WTC11 (cell line): Measurements from ENCODE around the gene PRRG2. TPM values are rescaled to one million over a fixed set of nuclear protein-coding genes. Genes with fewer than 3 reads are reported as not detected.
A peak's percentile ranks its signal among the peaks of the same experiment; 100 is the strongest.

Experiments used
- ATAC-seq: fragments of 200-7000 bp; cut with Tn5 transposase; 2 replicates; pipeline ENCODE4 v1.10.0; 2021; ENCODE audit warnings: mild to moderate bottlenecking, moderate library complexity
- CTCF ChIA-PET: fragments of 300-600 bp; sonication (Branson Sonifier 250); formaldehyde crosslinking; loops from one replicate; lab custom pipeline; 2021; ENCODE audit warnings: antibody characterized with exemption; lab: Charles Lee
- POLR2A ChIA-PET: fragments of 350-600 bp; sonication (Branson Sonifier 250); formaldehyde crosslinking; loops from one replicate; lab custom pipeline; 2021; ENCODE audit warnings: antibody characterized with exemption; lab: Charles Lee
- DNase-seq: peaks from one replicate; pipeline ENCODE4 v3.0.0; 2021; ENCODE audit warnings: low spot score
- H3K27ac Mint-ChIP-seq: 2 replicates; pipeline ENCODE4 v1.8.0; 2021; ENCODE audit warnings: mixed read lengths
- H3K27me3 Mint-ChIP-seq: 2 replicates; pipeline ENCODE4 v1.8.0; 2021; ENCODE audit warnings: low read depth, mild to moderate bottlenecking, moderate library complexity, mixed read lengths
- H3K36me3 Mint-ChIP-seq: 2 replicates; pipeline ENCODE4 v1.8.0; 2021; ENCODE audit warnings: mixed read lengths
- H3K4me1 Mint-ChIP-seq: 2 replicates; pipeline ENCODE4 v1.8.0; 2022; ENCODE audit warnings: mixed read lengths
- H3K4me3 Mint-ChIP-seq: 2 replicates; pipeline ENCODE4 v1.8.0; 2021; ENCODE audit warnings: mild to moderate bottlenecking, moderate library complexity, mixed read lengths
- H3K9me3 Mint-ChIP-seq: 2 replicates; pipeline ENCODE4 v1.8.0; 2021; ENCODE audit warnings: mixed read lengths
- ATF6 ChIP-seq: sonication (generic); formaldehyde crosslinking; IDR thresholded peaks from 2 replicates; pipeline ENCODE4 v1.8.1; 2023; ENCODE audit warnings: mild to moderate bottlenecking, missing genetic modification reagents
- CREM ChIP-seq: sonication (generic); formaldehyde crosslinking; IDR thresholded peaks from 2 replicates; pipeline ENCODE4 v1.8.1; 2022; ENCODE audit warnings: mild to moderate bottlenecking, missing genetic modification reagents, moderate library complexity
- E2F4 ChIP-seq: sonication (generic); formaldehyde crosslinking; IDR thresholded peaks from 2 replicates; pipeline ENCODE4 v1.8.1; 2022; ENCODE audit warnings: low read depth, mild to moderate bottlenecking, moderate library complexity, missing genetic modification reagents, borderline replicate concordance
- FOXP4 ChIP-seq: sonication (generic); formaldehyde crosslinking; IDR thresholded peaks from 2 replicates; pipeline ENCODE4 v1.8.0; 2022; ENCODE audit warnings: mild to moderate bottlenecking, missing genetic modification reagents
- HMGA2 ChIP-seq: fragments of 250-450 bp; sonication (Bioruptor Pico); IDR thresholded peaks from 2 replicates; pipeline ENCODE4 v1.4.0; 2021; ENCODE audit warnings: mild to moderate bottlenecking, moderate library complexity
- KAT7 ChIP-seq: sonication (generic); formaldehyde crosslinking; IDR thresholded peaks from 2 replicates; pipeline ENCODE4 v1.8.1; 2023; ENCODE audit warnings: missing genetic modification reagents, mild to moderate bottlenecking, borderline replicate concordance
- MXD4 ChIP-seq: fragments of 250-450 bp; sonication (Bioruptor Pico); IDR thresholded peaks from 2 replicates; pipeline ENCODE4 v1.8.0; 2021; ENCODE audit warnings: mild to moderate bottlenecking, moderate library complexity, borderline replicate concordance
- NFYB ChIP-seq: sonication (generic); formaldehyde crosslinking; conservative IDR thresholded peaks from 2 replicates; pipeline ENCODE4 v1.8.0; 2022; ENCODE audit warnings: low read depth, missing genetic modification reagents
- NR1H2 ChIP-seq: sonication (generic); formaldehyde crosslinking; IDR thresholded peaks from 2 replicates; pipeline ENCODE4 v1.9.0; 2021; ENCODE audit warnings: mild to moderate bottlenecking, moderate library complexity, missing genetic modification reagents
- PRDM15 ChIP-seq: sonication (generic); formaldehyde crosslinking; IDR thresholded peaks from 2 replicates; pipeline ENCODE4 v1.8.0; 2022; ENCODE audit warnings: missing genetic modification reagents
- ZBTB43 ChIP-seq: sonication (generic); formaldehyde crosslinking; IDR thresholded peaks from 2 replicates; pipeline ENCODE4 v1.8.1; 2023; ENCODE audit warnings: mild to moderate bottlenecking, missing genetic modification reagents
- ZNF121 ChIP-seq: sonication (generic); formaldehyde crosslinking; IDR thresholded peaks from 2 replicates; pipeline ENCODE4 v1.8.0; 2023; ENCODE audit warnings: missing genetic modification reagents
- total RNA-seq: library from RNA; stranded (reverse); gene quantifications from 3 replicates; pipeline ENCODE4 v1.2.3, GENCODE V29; 2021

Gene PRRG2
- total RNA-seq, 1 experiment from 2014 or later = 5.9 TPM

- Mint-ChIP-seq H3K27me3 (no peaks in the 10 kb centered on the region), H3K9me3 (no peaks in the 10 kb centered on the region), H3K4me1 (peaks cover 3% of the 10 kb centered on the region), H3K4me3 (no peak overlapping the region), H3K27ac (no peak overlapping the region), H3K36me3 (no peaks in the 10 kb centered on the region)
- CTCF ChIA-PET = interaction anchor here (2.3 kb wide), 1 partner anchor 66 kb away, joined by 4 read pairs; no protein-coding TSS in a partner anchor
- POLR2A ChIA-PET = no interaction called here
- no peak for TF ChIP-seq MXD4 (CRISPR knock-in tag)
- no peak for TF ChIP-seq NFYB (CRISPR knock-in tag)
- TF ChIP-seq ZNF121 (CRISPR knock-in tag) = peak; percentile 37; the same call in 1 of the 2 replicates
- ATAC-seq (no peak), DNase-seq (no peak)
Measured at GRCh38 chr19:49541914-49542313, 39.2 kb upstream of the PRRG2 start.

- CTCF ChIA-PET = interaction anchor here (0.9 to 2.3 kb wide), 4 partner anchors 28 to 66 kb away, joined by 3 to 5 read pairs (median 4); no protein-coding TSS in a partner anchor
- Mint-ChIP-seq H3K27me3 (no peaks in the 10 kb centered on the region), H3K4me1 (peaks cover 4% of the 10 kb centered on the region), H3K9me3 (no peaks in the 10 kb centered on the region), H3K36me3 (no peaks in the 10 kb centered on the region), H3K27ac (no peak overlapping the region; the same call in 1 of the 2 replicates), H3K4me3 (no peak overlapping the region)
- POLR2A ChIA-PET = no interaction called here
- ATAC-seq = no peak
- no peak for DNase-seq
- TF ChIP-seq HMGA2 (CRISPR knock-in tag) (no peak), KAT7 (CRISPR knock-in tag) (no peak), PRDM15 (CRISPR knock-in tag) (no peak), CREM (no peak), ATF6 (CRISPR knock-in tag) (no peak), NR1H2 (no peak), E2F4 (CRISPR knock-in tag) (no peak), ZBTB43 (CRISPR knock-in tag) (no peak), FOXP4 (CRISPR knock-in tag) (no peak)
Measured at GRCh38 chr19:49542446-49542845, 38.7 kb upstream of the PRRG2 start.
